ENCODE results near the gene KRTAP2-2.

GRCh38 chr17:41016578-41017215, 38.3 kb downstream of the KRTAP2-2 start:
- TF ChIP-seq CTCF (IDR thresholded peaks at IDR 0.05) (no peak), POLR2A (IDR thresholded peaks at IDR 0.05) (no peak)

Measured in testis (tissue), 2 donors.